ENCODE results near the gene UBA3. TPM values are rescaled to one million over a fixed set of nuclear protein-coding genes. Genes with fewer than 3 reads are reported as not detected.

The UBA3 gene
- total RNA-seq, 1 experiment from 2014 or later: 67.2 TPM

DNA sequence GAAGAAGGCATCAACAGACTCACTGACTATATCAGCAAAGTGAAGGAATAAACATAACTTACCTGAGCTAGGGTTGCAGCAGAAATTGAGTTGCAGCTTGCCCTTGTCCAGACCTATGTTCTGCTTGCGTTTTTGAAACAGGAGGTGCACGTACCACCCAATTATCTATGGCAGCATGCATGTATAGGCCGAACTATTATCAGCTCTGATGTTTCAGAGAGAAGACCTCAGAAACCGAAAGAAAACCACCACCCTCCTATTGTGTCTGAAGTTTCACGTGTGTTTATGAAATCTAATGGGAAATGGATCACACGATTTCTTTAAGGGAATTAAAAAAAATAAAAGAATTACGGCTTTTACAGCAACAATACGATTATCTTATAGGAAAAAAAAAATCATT, 24.4 kb upstream of the UBA3 start:
- H2BK120ac ChIP-seq (ENCODE audit: low read depth, low read length, poor library complexity, severe bottlenecking): no peak overlapping the region
- no peaks in the 10 kb centered on the region for H3K79me1 ChIP-seq (ENCODE audit: insufficient read depth, low read depth, low read length, poor library complexity, severe bottlenecking)
- Mint-ChIP-seq H3K4me3 (no peak overlapping the region), H3K9me3 (no peaks in the 10 kb centered on the region), H3K27me3 (ENCODE audit: low read depth) (no peaks in the 10 kb centered on the region), H3K36me3 (ENCODE audit: insufficient read depth in 1 of 3, low read depth in 3 of 3) (peaks cover 0 to 13% (median 0%) of the 10 kb centered on the region in 3 experiments; a peak in 1 of 7 replicates), H3K27ac (no peak overlapping the region), H3K4me1 (no peaks in the 10 kb centered on the region)
- no peak overlapping the region for H4K8ac ChIP-seq (replicated peaks; ENCODE audit: insufficient read length, low read depth, low read length)
- no peaks in the 10 kb centered on the region for H3K79me2 ChIP-seq (ENCODE audit: insufficient read depth, low read length)
- no peak overlapping the region for H2BK20ac ChIP-seq (ENCODE audit: low read depth, low read length, poor library complexity, severe bottlenecking)
- TF ChIP-seq CTCF (conservative IDR thresholded peaks at IDR 0.05): no peak
- H2BK15ac ChIP-seq (ENCODE audit: low read depth, low read length): no peak overlapping the region
- no peak overlapping the region for H2AFZ ChIP-seq (ENCODE audit: low read length)
- no peak overlapping the region for H2AK5ac ChIP-seq (ENCODE audit: insufficient read length, low read length)
- H3K9me3 ChIP-seq (ENCODE audit: control insufficient read depth, low read depth, low read length): no peaks in the 10 kb centered on the region
- DNase-seq: no peak
- no peak overlapping the region for H3K18ac ChIP-seq (ENCODE audit: insufficient read length, low read depth, low read length)
- H3K27me3 ChIP-seq (ENCODE audit: insufficient read depth, low read length): no peaks in the 10 kb centered on the region
- H3K27ac ChIP-seq (ENCODE audit: insufficient read length, low read depth, low read length): no peak overlapping the region
- no peak overlapping the region for H3K14ac ChIP-seq (ENCODE audit: insufficient read depth, low read length)
- H3K56ac ChIP-seq (ENCODE audit: insufficient read length, low read depth, low read length): no peak overlapping the region
- H2BK12ac ChIP-seq (ENCODE audit: insufficient read length, low read depth, low read length): no peak overlapping the region
- H3K23me2 ChIP-seq (ENCODE audit: insufficient read length, low read depth, low read length, poor library complexity, severe bottlenecking): no peaks in the 10 kb centered on the region
- H3K4me2 ChIP-seq (ENCODE audit: insufficient read depth, insufficient read length, low read length): no peak overlapping the region
- H4K5ac ChIP-seq (ENCODE audit: insufficient read length, low read depth, low read length): no peak overlapping the region
- no peak overlapping the region for H4K91ac ChIP-seq (ENCODE audit: insufficient read length, low read depth, low read length)
- no peak overlapping the region for H3K23ac ChIP-seq (ENCODE audit: insufficient read length, low read depth, low read length)
- H3K4me1 ChIP-seq (ENCODE audit: insufficient read depth, low read length): no peaks in the 10 kb centered on the region
- H4K20me1 ChIP-seq (ENCODE audit: control insufficient read depth, insufficient read depth, insufficient read length): no peaks in the 10 kb centered on the region
- no peak overlapping the region for H3K9ac ChIP-seq (ENCODE audit: extremely low read depth, insufficient read length, low read length)
- H3K4ac ChIP-seq (ENCODE audit: low read depth, low read length): no peak overlapping the region
- WGBS (ENCODE audit: extremely low coverage, insufficient read length, low lambda C conversion rate): no CpG with 5 or more reads among the region's 8 CpGs
- no peak overlapping the region for H3T11ph ChIP-seq (ENCODE audit: low read length)
- H2BK5ac ChIP-seq (ENCODE audit: insufficient read length, low read length): no peak overlapping the region
